ENCODE data around the gene ABTB2. TPM values are rescaled to one million over a fixed set of nuclear protein-coding genes. Genes with fewer than 3 reads are reported as not detected.
A peak's percentile ranks its signal among the peaks of the same experiment; 100 is the strongest.

Gene ABTB2
- total RNA-seq, 1 experiment from 2014 or later: 46.3 TPM

GRCh38 chr11:34234086-34234740, 123.6 kb downstream of the ABTB2 start:
- H3K27ac ChIP-seq (ENCODE audit: low read depth, low read length, poor library complexity, severe bottlenecking): peak overlapping the region; percentile 35
- peaks cover 10% of the 10 kb centered on the region for H3K4me1 ChIP-seq (ENCODE audit: insufficient read depth, low read length, poor library complexity, severe bottlenecking)
- intact Hi-C loops (cut with micrococcal nuclease; ENCODE audit: unreplicated experiment): no loop called here
- no peaks in the 10 kb centered on the region for H3K27me3 ChIP-seq (replicated peaks; ENCODE audit: insufficient read depth, low read depth, low read length, poor library complexity)
- no peak overlapping the region for H3K4me3 ChIP-seq (ENCODE audit: low read depth, low read length, poor library complexity, severe bottlenecking)
- CTCF ChIA-PET: interaction anchor here (0.5 to 1.0 kb wide), 2 partner anchors 60 to 123 kb away, joined by 3 read pairs; partner anchors contain the start of gene ABTB2
- H3K36me3 ChIP-seq (ENCODE audit: insufficient read depth, low read length, poor library complexity, severe bottlenecking): no peaks in the 10 kb centered on the region
- TF ChIP-seq EZH2 (IDR thresholded peaks at IDR 0.05; ENCODE audit: borderline replicate concordance, low read depth, low read length, poor library complexity, severe bottlenecking): no peak
- TF ChIP-seq, protein P1, sequence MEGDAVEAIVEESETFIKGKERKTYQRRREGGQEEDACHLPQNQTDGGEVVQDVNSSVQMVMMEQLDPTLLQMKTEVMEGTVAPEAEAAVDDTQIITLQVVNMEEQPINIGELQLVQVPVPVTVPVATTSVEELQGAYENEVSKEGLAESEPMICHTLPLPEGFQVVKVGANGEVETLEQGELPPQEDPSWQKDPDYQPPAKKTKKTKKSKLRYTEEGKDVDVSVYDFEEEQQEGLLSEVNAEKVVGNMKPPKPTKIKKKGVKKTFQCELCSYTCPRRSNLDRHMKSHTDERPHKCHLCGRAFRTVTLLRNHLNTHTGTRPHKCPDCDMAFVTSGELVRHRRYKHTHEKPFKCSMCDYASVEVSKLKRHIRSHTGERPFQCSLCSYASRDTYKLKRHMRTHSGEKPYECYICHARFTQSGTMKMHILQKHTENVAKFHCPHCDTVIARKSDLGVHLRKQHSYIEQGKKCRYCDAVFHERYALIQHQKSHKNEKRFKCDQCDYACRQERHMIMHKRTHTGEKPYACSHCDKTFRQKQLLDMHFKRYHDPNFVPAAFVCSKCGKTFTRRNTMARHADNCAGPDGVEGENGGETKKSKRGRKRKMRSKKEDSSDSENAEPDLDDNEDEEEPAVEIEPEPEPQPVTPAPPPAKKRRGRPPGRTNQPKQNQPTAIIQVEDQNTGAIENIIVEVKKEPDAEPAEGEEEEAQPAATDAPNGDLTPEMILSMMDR (conservative IDR thresholded peaks at IDR 0.05; ENCODE audit: low read depth, low read length): no peak
- POLR2A ChIA-PET (ENCODE audit: low non-redundant PET): interaction anchor here (0.5 kb wide), 1 partner anchor 20 kb away, joined by 3 read pairs; no protein-coding TSS in a partner anchor
- H3K9me3 ChIP-seq (ENCODE audit: low read depth, low read length, poor library complexity, severe bottlenecking): no peaks in the 10 kb centered on the region
- DNase-seq (ENCODE audit: low spot score): peak; percentile 91
- BruUV-seq (replicated peaks): no TSS peak

- no peak overlapping the region for H3K4me3 ChIP-seq (ENCODE audit: low read depth, low read length, poor library complexity, severe bottlenecking)
- TF ChIP-seq EZH2 (IDR thresholded peaks at IDR 0.05; ENCODE audit: borderline replicate concordance, low read depth, low read length, poor library complexity, severe bottlenecking): no peak
- TF ChIP-seq, protein P1 (conservative IDR thresholded peaks at IDR 0.05; ENCODE audit: low read depth, low read length): no peak
- no peak overlapping the region for H3K27ac ChIP-seq (ENCODE audit: low read depth, low read length, poor library complexity, severe bottlenecking)
- ChIA-PET POLR2A (ENCODE audit: low non-redundant PET) (no interaction called here), CTCF (no interaction called here)
- intact Hi-C loops (cut with micrococcal nuclease; ENCODE audit: unreplicated experiment): no loop called here
- peaks cover 10% of the 10 kb centered on the region for H3K4me1 ChIP-seq (ENCODE audit: insufficient read depth, low read length, poor library complexity, severe bottlenecking)
- no peaks in the 10 kb centered on the region for H3K9me3 ChIP-seq (ENCODE audit: low read depth, low read length, poor library complexity, severe bottlenecking)
- H3K36me3 ChIP-seq (ENCODE audit: insufficient read depth, low read length, poor library complexity, severe bottlenecking): no peaks in the 10 kb centered on the region
- no peak for DNase-seq (ENCODE audit: low spot score)
- H3K27me3 ChIP-seq (replicated peaks; ENCODE audit: insufficient read depth, low read depth, low read length, poor library complexity): no peaks in the 10 kb centered on the region
- no TSS peak for BruUV-seq (replicated peaks)
Measured at GRCh38 chr11:34233215-34233614, 124.6 kb downstream of the ABTB2 start.

GRCh38 chr11:34232807-34233206, 125.0 kb downstream of the ABTB2 start:
- no peaks in the 10 kb centered on the region for H3K36me3 ChIP-seq (ENCODE audit: insufficient read depth, low read length, poor library complexity, severe bottlenecking)
- no peaks in the 10 kb centered on the region for H3K27me3 ChIP-seq (replicated peaks; ENCODE audit: insufficient read depth, low read depth, low read length, poor library complexity)
- H3K9me3 ChIP-seq (ENCODE audit: low read depth, low read length, poor library complexity, severe bottlenecking): no peaks in the 10 kb centered on the region
- no peak overlapping the region for H3K4me3 ChIP-seq (ENCODE audit: low read depth, low read length, poor library complexity, severe bottlenecking)
- H3K4me1 ChIP-seq (ENCODE audit: insufficient read depth, low read length, poor library complexity, severe bottlenecking): peaks cover 10% of the 10 kb centered on the region
- no peak for DNase-seq (ENCODE audit: low spot score)
- intact Hi-C loops (cut with micrococcal nuclease; ENCODE audit: unreplicated experiment): no loop called here
- no TSS peak for BruUV-seq (replicated peaks)
- CTCF ChIA-PET: no interaction called here
- POLR2A ChIA-PET (ENCODE audit: low non-redundant PET): no interaction called here
- H3K27ac ChIP-seq (ENCODE audit: low read depth, low read length, poor library complexity, severe bottlenecking): no peak overlapping the region
- TF ChIP-seq, protein P1 (conservative IDR thresholded peaks at IDR 0.05; ENCODE audit: low read depth, low read length): no peak
- TF ChIP-seq EZH2 (IDR thresholded peaks at IDR 0.05; ENCODE audit: borderline replicate concordance, low read depth, low read length, poor library complexity, severe bottlenecking): no peak

Data from A673 (cell line).